ENCODE data around the gene COPS2. TPM values are rescaled to one million over a fixed set of nuclear protein-coding genes. Genes with fewer than 3 reads are reported as not detected.

The COPS2 gene
- total and polyA plus RNA-seq, 2 of the 13 experiments (the other 11 are each of a cell fraction or from before 2014, with no cell fraction given) = 37.8 to 66.3 TPM

DNA sequence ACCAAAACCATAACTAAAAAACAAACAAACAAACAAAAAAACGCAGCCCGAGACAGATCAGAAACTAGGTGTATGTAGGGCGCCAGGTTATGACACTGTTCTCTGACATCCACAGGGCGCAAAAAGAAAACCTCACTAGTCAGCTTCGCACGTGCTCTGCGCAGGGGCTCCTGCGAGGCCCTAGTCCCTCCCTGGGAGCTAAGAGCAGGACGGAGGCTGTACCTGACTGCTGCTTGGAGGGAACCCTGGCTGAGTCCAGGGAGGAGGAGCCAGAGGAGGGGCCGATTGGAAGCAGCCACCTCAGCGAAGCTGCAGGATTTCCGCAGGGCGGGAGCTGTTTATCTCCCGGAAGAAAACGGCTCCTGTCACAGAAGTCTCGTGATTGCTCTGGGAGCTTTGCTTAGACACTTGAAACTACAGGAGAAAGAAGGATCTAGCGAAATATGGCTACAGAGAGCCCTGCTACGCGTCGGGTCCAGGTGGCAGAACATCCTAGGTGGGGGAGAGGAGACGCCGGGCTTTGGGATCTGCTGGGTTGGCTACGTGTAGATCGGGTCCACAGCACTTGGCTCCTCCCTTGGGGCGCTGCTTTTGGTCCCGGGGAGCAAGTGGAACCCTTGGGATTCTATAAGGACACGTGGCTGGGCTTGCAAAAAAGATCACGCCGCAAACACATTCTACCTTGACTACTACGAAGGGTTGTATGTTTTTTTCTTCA is 14.6 kb upstream of the COPS2 start, which contains the start of gene GALK2 (continued):
- TF ChIP-seq ZNF468 (CRISPR knock-in tag; IDR thresholded peaks at IDR 0.05) (0 out of 2 replicates have a peak, but pooled peaks have one; percentile 44), ZNF383 (CRISPR knock-in tag; IDR thresholded peaks at IDR 0.05; ENCODE audit: borderline replicate concordance) (no peak), NR1H2 (CRISPR knock-in tag; IDR thresholded peaks at IDR 0.05; ENCODE audit: borderline replicate concordance, low read depth) (peak; percentile 23; the same call in 1 of the 2 replicates), SALL2 (CRISPR knock-in tag; IDR thresholded peaks at IDR 0.05) (no peak), ISX (CRISPR knock-in tag; conservative IDR thresholded peaks at IDR 0.05) (0 out of 2 replicates have a peak, but pooled peaks have one; percentile 54), ZBTB1 (CRISPR knock-in tag; IDR thresholded peaks at IDR 0.05; ENCODE audit: borderline replicate concordance) (no peak), NPAS2 (CRISPR knock-in tag; IDR thresholded peaks at IDR 0.05; ENCODE audit: borderline replicate concordance) (no peak), REXO4 (CRISPR knock-in tag; IDR thresholded peaks at IDR 0.05; ENCODE audit: borderline replicate concordance) (no peak), ZSCAN29 (CRISPR knock-in tag; conservative IDR thresholded peaks at IDR 0.05) (peak; percentile 83; the same call in 1 of the 2 replicates), CREM (IDR thresholded peaks at IDR 0.05) (peak; percentile 65; the same call in 1 of the 2 replicates), CREM (CRISPR knock-in tag; IDR thresholded peaks at IDR 0.05) (no peak)
- TF ChIP-seq, protein P1, sequence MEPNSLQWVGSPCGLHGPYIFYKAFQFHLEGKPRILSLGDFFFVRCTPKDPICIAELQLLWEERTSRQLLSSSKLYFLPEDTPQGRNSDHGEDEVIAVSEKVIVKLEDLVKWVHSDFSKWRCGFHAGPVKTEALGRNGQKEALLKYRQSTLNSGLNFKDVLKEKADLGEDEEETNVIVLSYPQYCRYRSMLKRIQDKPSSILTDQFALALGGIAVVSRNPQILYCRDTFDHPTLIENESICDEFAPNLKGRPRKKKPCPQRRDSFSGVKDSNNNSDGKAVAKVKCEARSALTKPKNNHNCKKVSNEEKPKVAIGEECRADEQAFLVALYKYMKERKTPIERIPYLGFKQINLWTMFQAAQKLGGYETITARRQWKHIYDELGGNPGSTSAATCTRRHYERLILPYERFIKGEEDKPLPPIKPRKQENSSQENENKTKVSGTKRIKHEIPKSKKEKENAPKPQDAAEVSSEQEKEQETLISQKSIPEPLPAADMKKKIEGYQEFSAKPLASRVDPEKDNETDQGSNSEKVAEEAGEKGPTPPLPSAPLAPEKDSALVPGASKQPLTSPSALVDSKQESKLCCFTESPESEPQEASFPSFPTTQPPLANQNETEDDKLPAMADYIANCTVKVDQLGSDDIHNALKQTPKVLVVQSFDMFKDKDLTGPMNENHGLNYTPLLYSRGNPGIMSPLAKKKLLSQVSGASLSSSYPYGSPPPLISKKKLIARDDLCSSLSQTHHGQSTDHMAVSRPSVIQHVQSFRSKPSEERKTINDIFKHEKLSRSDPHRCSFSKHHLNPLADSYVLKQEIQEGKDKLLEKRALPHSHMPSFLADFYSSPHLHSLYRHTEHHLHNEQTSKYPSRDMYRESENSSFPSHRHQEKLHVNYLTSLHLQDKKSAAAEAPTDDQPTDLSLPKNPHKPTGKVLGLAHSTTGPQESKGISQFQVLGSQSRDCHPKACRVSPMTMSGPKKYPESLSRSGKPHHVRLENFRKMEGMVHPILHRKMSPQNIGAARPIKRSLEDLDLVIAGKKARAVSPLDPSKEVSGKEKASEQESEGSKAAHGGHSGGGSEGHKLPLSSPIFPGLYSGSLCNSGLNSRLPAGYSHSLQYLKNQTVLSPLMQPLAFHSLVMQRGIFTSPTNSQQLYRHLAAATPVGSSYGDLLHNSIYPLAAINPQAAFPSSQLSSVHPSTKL (CRISPR knock-in tag; IDR thresholded peaks at IDR 0.05) = peak; percentile 68
- TF ChIP-seq, protein P2, sequence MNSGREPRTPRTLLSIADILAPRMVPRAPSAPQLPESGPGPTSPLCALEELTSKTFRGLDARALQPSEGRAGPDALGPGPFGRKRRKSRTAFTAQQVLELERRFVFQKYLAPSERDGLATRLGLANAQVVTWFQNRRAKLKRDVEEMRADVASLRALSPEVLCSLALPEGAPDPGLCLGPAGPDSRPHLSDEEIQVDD (CRISPR knock-in tag; IDR thresholded peaks at IDR 0.05; ENCODE audit: borderline replicate concordance) = 0 out of 2 replicates have a peak, but pooled peaks have one; percentile 33
- TF ChIP-seq, protein P3, sequence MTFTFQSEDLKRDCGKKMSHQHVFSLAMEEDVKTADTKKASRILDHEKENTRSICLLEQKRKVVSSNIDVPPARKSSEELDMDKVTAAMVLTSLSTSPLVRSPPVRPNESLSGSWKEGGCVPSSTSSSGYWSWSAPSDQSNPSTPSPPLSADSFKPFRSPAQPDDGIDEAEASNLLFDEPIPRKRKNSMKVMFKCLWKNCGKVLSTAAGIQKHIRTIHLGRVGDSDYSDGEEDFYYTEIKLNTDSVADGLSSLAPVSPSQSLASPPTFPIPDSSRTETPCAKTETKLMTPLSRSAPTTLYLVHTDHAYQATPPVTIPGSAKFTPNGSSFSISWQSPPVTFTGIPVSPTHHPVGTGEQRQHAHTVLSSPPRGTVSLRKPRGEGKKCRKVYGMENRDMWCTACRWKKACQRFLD (CRISPR knock-in tag; IDR thresholded peaks at IDR 0.05; ENCODE audit: borderline replicate concordance) = peak; percentile 82; the same call in 1 of the 2 replicates
- TF ChIP-seq, protein P4, sequence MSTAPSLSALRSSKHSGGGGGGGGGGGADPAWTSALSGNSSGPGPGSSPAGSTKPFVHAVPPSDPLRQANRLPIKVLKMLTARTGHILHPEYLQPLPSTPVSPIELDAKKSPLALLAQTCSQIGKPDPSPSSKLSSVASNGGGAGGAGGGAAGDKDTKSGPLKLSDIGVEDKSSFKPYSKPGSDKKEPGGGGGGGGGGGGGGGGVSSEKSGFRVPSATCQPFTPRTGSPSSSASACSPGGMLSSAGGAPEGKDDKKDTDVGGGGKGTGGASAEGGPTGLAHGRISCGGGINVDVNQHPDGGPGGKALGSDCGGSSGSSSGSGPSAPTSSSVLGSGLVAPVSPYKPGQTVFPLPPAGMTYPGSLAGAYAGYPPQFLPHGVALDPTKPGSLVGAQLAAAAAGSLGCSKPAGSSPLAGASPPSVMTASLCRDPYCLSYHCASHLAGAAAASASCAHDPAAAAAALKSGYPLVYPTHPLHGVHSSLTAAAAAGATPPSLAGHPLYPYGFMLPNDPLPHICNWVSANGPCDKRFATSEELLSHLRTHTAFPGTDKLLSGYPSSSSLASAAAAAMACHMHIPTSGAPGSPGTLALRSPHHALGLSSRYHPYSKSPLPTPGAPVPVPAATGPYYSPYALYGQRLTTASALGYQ (CRISPR knock-in tag; IDR thresholded peaks at IDR 0.05) = no peak

Data from HepG2 (cell line).